Activated T-cell treated with anti-CD3 and anti-CD28 coated beads, Interleukin-2, amount 50 U/mL, for 4 hours (primary cell): Measurements from ENCODE around the gene EEF1A1. TPM values are rescaled to one million over a fixed set of nuclear protein-coding genes. Genes with fewer than 3 reads are reported as not detected.

Source experiments
- ATAC-seq, 2 donors: fragments of 200-7000 bp; cut with Tn5 transposase; one replicate each; pipeline ENCODE4 v1.10.0; 2021
- DNase-seq: peaks from one replicate; pipeline ENCODE4 v3.0.0-alpha.2; 2020
- H3K27me3 Mint-ChIP-seq: one replicate; pipeline ENCODE4 v1.8.0; 2021; ENCODE audit warnings: low read depth, mixed read lengths
- H3K36me3 Mint-ChIP-seq: one replicate; pipeline ENCODE4 v1.8.0; 2022; ENCODE audit warnings: mixed read lengths; ENCODE audit not compliant: insufficient read depth
- H3K4me1 Mint-ChIP-seq: one replicate; pipeline ENCODE4 v1.8.0; 2021; ENCODE audit warnings: low read depth, mixed read lengths
- H3K4me3 Mint-ChIP-seq: one replicate; pipeline ENCODE4 v1.8.0; 2021; ENCODE audit warnings: mild to moderate bottlenecking, moderate library complexity, mixed read lengths
- H3K9me3 Mint-ChIP-seq: one replicate; pipeline ENCODE4 v1.8.0; 2021; ENCODE audit warnings: mixed read lengths
- total RNA-seq, 3 donors: library from RNA; stranded (reverse); gene quantifications; one replicate each; pipeline ENCODE4 v1.2.1, GENCODE V29; 2021

The EEF1A1 gene
- total RNA-seq, 3 donors from 2014 or later: 10,240 to 10,910 (median 10,363) TPM

- H3K9me3 Mint-ChIP-seq: no peaks in the 10 kb centered on the region
- DNase-seq (no peak), ATAC-seq (no peak)
Observed at GRCh38 chr6:73504160-73504559, 16.7 kb downstream of the EEF1A1 start.

DNA sequence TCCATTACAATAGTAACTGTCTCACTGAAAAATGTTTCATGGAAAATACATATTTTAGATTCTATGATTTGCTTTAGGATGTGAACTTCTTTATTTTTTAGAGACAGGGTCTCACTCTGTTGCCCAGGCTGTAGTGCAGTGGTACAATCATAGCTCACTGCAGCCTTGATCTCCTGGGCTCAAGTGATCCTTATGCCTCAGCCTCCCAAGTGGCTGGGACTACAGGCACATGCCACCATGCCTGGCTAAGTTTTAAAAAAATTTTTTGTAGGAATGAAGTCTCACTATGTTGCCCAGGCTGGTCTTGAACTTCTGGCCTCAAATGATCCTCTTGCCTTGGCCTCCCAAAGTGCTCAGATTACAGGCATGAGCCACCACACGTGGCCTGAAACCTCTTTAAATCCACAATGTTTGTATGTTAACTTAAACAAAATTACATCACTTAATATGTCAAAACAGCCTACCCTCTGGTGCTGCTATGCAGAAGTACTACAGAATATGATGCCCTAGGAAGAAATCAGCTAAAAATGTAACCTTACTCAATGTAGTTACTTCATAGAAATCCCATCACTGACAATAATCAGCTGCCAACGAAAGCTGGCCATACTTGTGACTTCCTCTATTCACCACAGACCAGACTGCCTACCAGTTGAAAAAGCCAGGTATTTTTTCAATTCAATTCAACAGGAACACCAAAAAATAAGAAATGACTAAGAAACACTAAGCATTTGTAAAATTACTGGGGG lies 17.6 kb downstream of the EEF1A1 start:
- Mint-ChIP-seq H3K4me3 (no peak overlapping the region), H3K36me3 (peaks cover 18% of the 10 kb centered on the region), H3K4me1 (no peaks in the 10 kb centered on the region), H3K27me3 (no peaks in the 10 kb centered on the region), H3K9me3 (no peaks in the 10 kb centered on the region)
- DNase-seq (no peak), ATAC-seq (no peak)

More at GRCh38 chr6:73504160-73504559, 16.7 kb downstream of the EEF1A1 start:
- Mint-ChIP-seq H3K4me1 (no peaks in the 10 kb centered on the region), H3K27me3 (no peaks in the 10 kb centered on the region), H3K36me3 (peaks cover 15% of the 10 kb centered on the region), H3K4me3 (no peak overlapping the region)

DNA sequence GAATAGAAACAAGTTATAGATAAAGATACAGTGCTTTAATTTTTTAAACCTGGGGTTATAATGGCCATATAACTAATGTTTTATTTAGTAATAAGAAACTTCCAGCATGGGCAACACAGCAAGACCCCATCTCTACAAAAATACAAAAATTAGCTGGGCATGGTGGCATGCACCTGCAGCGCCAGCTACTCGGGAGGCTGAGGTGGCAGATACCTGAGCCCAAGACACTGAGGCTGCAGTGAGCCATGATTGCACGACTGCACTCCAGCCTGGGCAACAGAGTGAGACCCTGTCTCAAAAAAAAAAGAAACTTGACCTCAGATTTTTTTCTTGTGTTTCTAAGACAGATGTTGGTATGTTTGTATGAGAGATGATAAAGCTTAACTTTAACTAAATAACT lies 22.9 kb downstream of the EEF1A1 start:
- no peaks in the 10 kb centered on the region for H3K4me1 Mint-ChIP-seq
- no peak overlapping the region for H3K4me3 Mint-ChIP-seq
- H3K27me3 Mint-ChIP-seq: no peaks in the 10 kb centered on the region
- no peak for DNase-seq
- H3K36me3 Mint-ChIP-seq: peaks cover 18% of the 10 kb centered on the region
- H3K9me3 Mint-ChIP-seq: no peaks in the 10 kb centered on the region
- ATAC-seq: no peak

DNA sequence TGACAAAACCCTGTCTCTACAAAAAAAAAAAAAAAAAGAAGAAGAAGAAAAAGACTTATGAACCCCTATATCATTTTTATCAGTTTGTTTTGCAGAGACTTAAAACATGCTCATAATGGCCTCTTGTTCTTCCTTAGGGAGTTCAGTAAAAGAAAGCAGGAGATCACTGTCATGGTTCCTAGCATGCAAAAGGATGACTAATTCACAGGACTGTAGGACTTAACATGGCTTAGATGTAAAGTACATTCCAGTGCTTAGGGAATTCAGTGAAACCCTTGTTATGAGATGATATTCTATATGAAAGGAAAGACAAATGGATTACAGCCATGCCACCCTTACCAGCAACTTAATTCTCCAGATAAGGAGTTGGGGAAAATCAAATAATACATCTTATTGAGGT lies 29.5 kb downstream of the EEF1A1 start:
- Mint-ChIP-seq H3K36me3 (peaks cover 43% of the 10 kb centered on the region), H3K4me3 (no peak overlapping the region), H3K27me3 (no peaks in the 10 kb centered on the region), H3K9me3 (no peaks in the 10 kb centered on the region), H3K4me1 (no peaks in the 10 kb centered on the region)
- no peak for ATAC-seq
- DNase-seq: no peak

- no peak for ATAC-seq
Observed at GRCh38 chr6:73487473-73487872, 33.4 kb downstream of the EEF1A1 start.

GRCh38 chr6:73484438-73484837 lies 36.4 kb downstream of the EEF1A1 start:
- Mint-ChIP-seq H3K36me3 (peaks cover 44% of the 10 kb centered on the region), H3K4me1 (no peaks in the 10 kb centered on the region), H3K27me3 (no peaks in the 10 kb centered on the region), H3K9me3 (no peaks in the 10 kb centered on the region), H3K4me3 (no peak overlapping the region)
- no peak for DNase-seq
- ATAC-seq: no peak

More at GRCh38 chr6:73487473-73487872, 33.4 kb downstream of the EEF1A1 start:
- no peak overlapping the region for H3K4me3 Mint-ChIP-seq
- no peak for DNase-seq
- no peaks in the 10 kb centered on the region for H3K4me1 Mint-ChIP-seq
- peaks cover 49% of the 10 kb centered on the region for H3K36me3 Mint-ChIP-seq
- H3K9me3 Mint-ChIP-seq: no peaks in the 10 kb centered on the region
- no peaks in the 10 kb centered on the region for H3K27me3 Mint-ChIP-seq

DNA sequence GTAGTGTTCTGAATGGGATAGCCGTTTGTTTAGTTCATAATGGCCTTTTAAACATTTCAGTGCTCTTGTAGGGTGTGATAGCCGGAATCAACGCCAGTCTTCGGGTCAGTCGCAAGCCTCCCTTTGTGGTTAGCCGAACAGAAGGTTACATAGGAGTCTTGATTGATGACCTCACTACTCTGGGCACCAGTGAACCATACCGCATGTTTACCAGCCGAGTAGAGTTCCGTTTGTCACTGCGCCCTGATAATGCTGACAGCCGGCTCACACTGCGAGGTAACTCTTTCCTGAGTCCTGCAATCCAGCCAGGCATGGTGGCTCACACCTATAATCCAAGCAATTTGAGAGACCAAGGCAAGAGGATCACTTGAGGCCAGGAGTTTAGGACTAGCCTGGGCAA lies 38.9 kb downstream of the EEF1A1 start:
- no peak for ATAC-seq
- H3K27me3 Mint-ChIP-seq: no peaks in the 10 kb centered on the region
- H3K4me3 Mint-ChIP-seq: no peak overlapping the region
- H3K36me3 Mint-ChIP-seq: peaks cover 36% of the 10 kb centered on the region
- H3K9me3 Mint-ChIP-seq: no peaks in the 10 kb centered on the region
- H3K4me1 Mint-ChIP-seq: no peaks in the 10 kb centered on the region
- DNase-seq: no peak

DNA sequence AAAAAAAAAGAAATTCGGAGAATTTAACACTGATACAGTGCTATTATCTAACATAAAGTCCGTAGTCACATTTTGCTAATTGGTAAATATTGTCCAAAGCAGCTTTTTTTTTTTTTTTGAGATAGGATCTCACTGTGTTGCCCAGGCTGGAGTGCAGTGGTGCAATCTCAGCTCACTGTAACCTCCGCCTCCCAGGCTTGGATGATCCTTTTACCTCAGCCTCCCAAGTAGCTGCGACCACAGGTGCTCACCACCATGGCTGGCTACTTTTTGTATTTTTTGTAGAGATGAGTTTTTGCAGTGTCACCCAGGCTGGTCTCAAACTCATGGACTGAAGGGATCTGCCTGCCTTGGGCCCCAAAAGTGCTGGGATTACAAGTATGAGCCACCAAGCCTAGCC lies 43.4 kb downstream of the EEF1A1 start:
- no peak for ATAC-seq
- Mint-ChIP-seq H3K36me3 (peaks cover 27% of the 10 kb centered on the region), H3K27me3 (no peaks in the 10 kb centered on the region), H3K4me3 (no peak overlapping the region), H3K4me1 (peaks cover under 1% of the 10 kb centered on the region), H3K9me3 (no peaks in the 10 kb centered on the region)
- DNase-seq: no peak

GRCh38 chr6:73476723-73477122 lies 44.1 kb downstream of the EEF1A1 start:
- Mint-ChIP-seq H3K27me3 (no peaks in the 10 kb centered on the region), H3K4me3 (no peak overlapping the region), H3K4me1 (peaks cover 6% of the 10 kb centered on the region), H3K9me3 (no peaks in the 10 kb centered on the region), H3K36me3 (peaks cover 30% of the 10 kb centered on the region)
- DNase-seq (no peak), ATAC-seq (no peak)

DNA sequence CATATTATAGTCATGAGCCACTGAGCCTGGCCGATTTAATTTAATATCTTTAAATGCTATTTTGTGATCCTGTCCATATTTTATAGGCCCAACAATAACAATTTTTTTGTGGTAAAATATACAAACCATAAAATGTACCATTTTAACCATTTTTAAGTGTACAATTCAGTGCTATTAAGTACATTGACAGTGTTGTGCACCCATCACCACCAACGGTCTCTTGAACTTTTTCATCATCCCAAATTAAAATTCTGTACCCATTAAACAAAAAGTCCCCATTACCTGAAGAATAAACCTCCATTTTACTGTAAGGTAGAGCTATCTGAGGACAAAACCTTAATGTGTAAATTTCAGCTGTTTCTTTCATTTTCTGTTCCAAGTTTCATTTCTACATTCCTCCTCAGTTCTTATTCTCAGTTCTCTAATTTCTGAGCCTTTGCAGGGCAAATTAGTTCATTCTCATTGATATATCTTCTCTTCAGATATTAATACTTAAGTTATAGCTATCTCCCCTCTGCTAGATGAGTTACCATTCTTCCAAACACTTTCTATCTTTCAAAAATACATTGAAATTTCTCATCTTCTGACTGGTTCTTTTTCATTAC lies 49.0 kb downstream of the EEF1A1 start:
- Mint-ChIP-seq H3K36me3 (peaks cover 19% of the 10 kb centered on the region), H3K9me3 (no peaks in the 10 kb centered on the region), H3K4me1 (peaks cover 15% of the 10 kb centered on the region), H3K4me3 (peak overlapping the region; percentile 5), H3K27me3 (no peaks in the 10 kb centered on the region)
- DNase-seq: no peak
- peak; percentile 57 to 73 for ATAC-seq

Other genes starting within 250 kb of the EEF1A1 start
- not detected for gene DPPA5, start 166.8 kb downstream of the EEF1A1 start, total RNA-seq
- gene KHDC3L, start 158.4 kb downstream of the EEF1A1 start, total RNA-seq: not detected
- gene OOEP, start 151.1 kb downstream of the EEF1A1 start, total RNA-seq: under 1 TPM in 1 of 3 donors, not detected in 2; 0.38 TPM
- gene DDX43, start 126.2 kb downstream of the EEF1A1 start, total RNA-seq: under 1 TPM in 2 of 3 donors, not detected in 1; 0.25 to 0.27 TPM
- 10 to 100 TPM; 27.4 to 36.2 (median 29.6) TPM for gene CGAS, start 68.7 kb downstream of the EEF1A1 start, total RNA-seq
- 10 to 100 TPM; 30.4 to 35.8 (median 35.1) TPM for gene MTO1, start 59.3 kb downstream of the EEF1A1 start, total RNA-seq
- 1 to 10 TPM; 2.8 to 3.5 (median 3.1) TPM for gene SLC17A5, start 133.0 kb upstream of the EEF1A1 start, total RNA-seq
- 10 to 100 TPM; 10.1 to 20.7 (median 11.2) TPM for gene CD109, start 175.2 kb upstream of the EEF1A1 start, total RNA-seq